Osteocyte (in vitro differentiated cells): ENCODE data around the gene SUCLG2. TPM values are rescaled to one million over a fixed set of nuclear protein-coding genes. Genes with fewer than 3 reads are reported as not detected.
"Not testable (repeated sequence)": the region's sequence is repeated elsewhere in the genome, so short reads cannot be mapped to it uniquely, and the experiment has no call there.

ENCODE experiments used
- DNase-seq: peaks from one replicate; pipeline ENCODE4 v3.0.0; 2021; ENCODE audit warnings: mixed read lengths; ENCODE audit not compliant: unreplicated experiment; ENCODE audit errors: extremely low spot score
- H3K27ac Mint-ChIP-seq: one replicate; pipeline ENCODE4 v1.8.0; 2021; ENCODE audit warnings: mild to moderate bottlenecking, mixed read lengths; ENCODE audit not compliant: unreplicated experiment
- H3K27me3 Mint-ChIP-seq: one replicate; pipeline ENCODE4 v1.8.0; 2021; ENCODE audit warnings: mixed read lengths; ENCODE audit not compliant: unreplicated experiment
- H3K36me3 Mint-ChIP-seq: one replicate; pipeline ENCODE4 v1.8.0; 2021; ENCODE audit warnings: mixed read lengths; ENCODE audit not compliant: unreplicated experiment
- H3K4me1 Mint-ChIP-seq: one replicate; pipeline ENCODE4 v1.8.0; 2021; ENCODE audit warnings: mixed read lengths; ENCODE audit not compliant: unreplicated experiment
- H3K4me3 Mint-ChIP-seq: one replicate; pipeline ENCODE4 v1.8.0; 2021; ENCODE audit warnings: mild to moderate bottlenecking, moderate library complexity, mixed read lengths; ENCODE audit not compliant: unreplicated experiment
- H3K9me3 Mint-ChIP-seq: one replicate; pipeline ENCODE4 v1.8.0; 2021; ENCODE audit warnings: mixed read lengths; ENCODE audit not compliant: unreplicated experiment
- CTCF ChIP-seq: fragments of 200-600 bp; sonication (generic); IDR thresholded peaks from 2 replicates; pipeline ENCODE4 v1.5.0; 2021; ENCODE audit warnings: antibody characterized with exemption, mild to moderate bottlenecking, moderate library complexity
- total RNA-seq: library from RNA; stranded (reverse); gene quantifications from 2 replicates; pipeline ENCODE4 v1.2.1, GENCODE V29; 2021

Gene SUCLG2
- total RNA-seq, 1 donor from 2014 or later: 32.1 TPM

- no peak for DNase-seq
- peaks cover 4% of the 10 kb centered on the region for H3K36me3 Mint-ChIP-seq
- no peaks in the 10 kb centered on the region for H3K27me3 Mint-ChIP-seq
- no peak overlapping the region for H3K27ac Mint-ChIP-seq
- peaks cover 8% of the 10 kb centered on the region for H3K4me1 Mint-ChIP-seq
- no peak for TF ChIP-seq CTCF
- no peaks in the 10 kb centered on the region for H3K9me3 Mint-ChIP-seq
- H3K4me3 Mint-ChIP-seq: no peak overlapping the region
These were observed 96.5 kb downstream of the SUCLG2 start for GRCh38 chr3:67557848-67558355.

- no peak for TF ChIP-seq CTCF
- Mint-ChIP-seq H3K36me3 (peaks cover 8% of the 10 kb centered on the region), H3K4me3 (no peak overlapping the region), H3K4me1 (peaks cover 8% of the 10 kb centered on the region), H3K9me3 (no peaks in the 10 kb centered on the region), H3K27ac (no peak overlapping the region), H3K27me3 (no peaks in the 10 kb centered on the region)
- no peak for DNase-seq
These were observed 102.9 kb downstream of the SUCLG2 start for GRCh38 chr3:67551361-67552016.

GRCh38 chr3:67550541-67550940, 103.9 kb downstream of the SUCLG2 start:
- no peak for DNase-seq
- peaks cover 8% of the 10 kb centered on the region for H3K36me3 Mint-ChIP-seq
- TF ChIP-seq CTCF: no peak
- H3K4me3 Mint-ChIP-seq: no peak overlapping the region
- no peaks in the 10 kb centered on the region for H3K9me3 Mint-ChIP-seq
- H3K27me3 Mint-ChIP-seq: no peaks in the 10 kb centered on the region
- no peak overlapping the region for H3K27ac Mint-ChIP-seq
- peaks cover 12% of the 10 kb centered on the region for H3K4me1 Mint-ChIP-seq

- peaks cover 44% of the 10 kb centered on the region for H3K4me1 Mint-ChIP-seq
- not testable (repeated sequence) for H3K9me3 Mint-ChIP-seq, DNase-seq, H3K27ac Mint-ChIP-seq, H3K27me3 Mint-ChIP-seq, H3K36me3 Mint-ChIP-seq, H3K4me3 Mint-ChIP-seq
These were observed 111.7 kb downstream of the SUCLG2 start for GRCh38 chr3:67542502-67543250.

- TF ChIP-seq CTCF: no peak
- Mint-ChIP-seq H3K36me3 (peaks cover 10% of the 10 kb centered on the region), H3K27ac (no peak overlapping the region), H3K27me3 (no peaks in the 10 kb centered on the region), H3K4me3 (no peak overlapping the region), H3K9me3 (peaks cover 3% of the 10 kb centered on the region), H3K4me1 (peaks cover 36% of the 10 kb centered on the region)
- DNase-seq: no peak
These were observed 114.1 kb downstream of the SUCLG2 start for GRCh38 chr3:67540198-67540894.

GRCh38 chr3:67537203-67537602, 117.2 kb downstream of the SUCLG2 start:
- not testable (repeated sequence) for DNase-seq, H3K36me3 Mint-ChIP-seq, H3K9me3 Mint-ChIP-seq, H3K4me3 Mint-ChIP-seq, H3K27me3 Mint-ChIP-seq, H3K27ac Mint-ChIP-seq
- H3K4me1 Mint-ChIP-seq: peaks cover 31% of the 10 kb centered on the region
